ENCODE results near the gene TMEM126B.

Gene TMEM126B

DNA sequence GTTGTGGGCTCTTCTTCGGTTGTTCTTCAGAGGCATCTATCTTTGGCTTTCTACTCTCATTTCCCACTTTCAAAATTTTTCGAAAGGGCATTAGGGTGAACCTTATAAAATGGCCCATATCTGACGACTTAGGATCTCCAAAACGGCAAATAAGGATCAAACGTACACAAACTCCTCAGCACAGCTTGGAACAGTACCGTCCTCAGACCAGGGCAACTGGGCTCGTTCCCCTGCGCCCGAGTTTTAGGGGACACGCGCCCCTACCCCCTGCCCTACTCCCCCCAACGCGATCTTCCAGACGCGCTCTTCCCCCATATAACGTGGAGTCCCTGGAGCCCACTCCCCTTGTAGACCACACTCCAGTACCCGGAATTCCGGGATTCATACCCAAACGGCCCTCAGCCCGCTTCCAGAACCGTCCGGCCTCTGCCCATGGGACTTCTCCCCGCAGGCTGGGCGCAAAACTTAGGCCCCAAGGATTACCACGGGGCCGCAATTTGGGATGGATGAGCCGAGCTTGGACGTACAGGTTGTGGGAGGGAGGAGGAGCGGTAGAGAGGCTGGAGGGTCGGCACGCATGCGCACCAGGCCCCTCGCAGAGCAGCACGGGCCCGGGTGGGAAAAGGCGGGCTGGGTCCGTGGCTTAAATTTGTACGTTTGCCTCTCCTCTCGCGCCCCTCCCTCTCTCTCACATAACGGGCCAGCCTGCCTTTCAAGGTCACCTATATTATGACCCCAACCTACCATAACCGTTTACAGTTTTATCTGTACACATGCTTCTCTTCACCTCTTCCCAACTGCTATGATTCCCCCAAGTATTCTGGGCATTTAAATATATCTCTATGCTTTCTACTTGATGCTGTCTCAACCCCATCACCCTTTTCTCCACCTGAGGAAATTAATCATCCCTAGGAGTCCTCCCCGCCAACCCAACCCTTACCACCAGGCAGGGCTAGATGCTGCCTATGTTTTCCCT lies 54.2 kb downstream of the TMEM126B start:
- in situ Hi-C loops (cut with MboI; ENCODE audit: low sequenced_read_pairs), result no loop called here

DNA sequence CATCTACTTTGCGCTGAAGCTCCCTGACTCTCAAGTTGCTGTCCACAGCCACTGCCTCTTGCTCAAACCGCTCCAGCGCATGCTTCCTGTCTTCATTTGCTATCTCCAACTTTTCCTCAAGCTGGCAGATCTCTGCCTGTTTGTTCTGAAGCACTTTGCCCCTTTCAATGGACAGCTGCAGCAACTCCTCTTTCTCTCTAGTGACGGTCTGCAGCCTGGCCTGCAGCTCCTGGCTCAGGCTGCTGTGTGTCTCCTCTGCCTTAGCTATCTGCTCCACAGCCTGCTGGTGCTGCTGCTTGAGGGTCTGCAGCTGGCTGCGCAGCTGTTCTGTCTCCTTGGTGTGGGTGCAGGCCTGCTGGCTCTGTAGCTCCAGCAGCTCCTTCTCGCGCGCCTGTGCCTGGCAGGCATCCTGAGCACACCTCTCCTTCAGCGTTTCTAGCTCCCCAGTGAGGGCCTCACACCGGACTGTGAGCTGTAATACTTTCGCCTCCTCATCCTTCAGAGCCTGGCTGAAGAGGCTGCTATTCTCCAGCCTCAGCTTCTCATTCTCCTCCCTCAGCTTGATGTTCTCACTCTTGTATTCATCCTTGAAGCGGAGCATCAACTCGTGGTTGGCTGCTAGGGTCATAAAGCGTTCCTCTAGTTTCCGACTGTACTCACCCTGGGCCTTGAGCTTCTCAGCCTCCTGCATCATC lies 56.9 kb downstream of the TMEM126B start:
- in situ Hi-C loops (cut with MboI; ENCODE audit: low sequenced_read_pairs), result no loop called here

DNA sequence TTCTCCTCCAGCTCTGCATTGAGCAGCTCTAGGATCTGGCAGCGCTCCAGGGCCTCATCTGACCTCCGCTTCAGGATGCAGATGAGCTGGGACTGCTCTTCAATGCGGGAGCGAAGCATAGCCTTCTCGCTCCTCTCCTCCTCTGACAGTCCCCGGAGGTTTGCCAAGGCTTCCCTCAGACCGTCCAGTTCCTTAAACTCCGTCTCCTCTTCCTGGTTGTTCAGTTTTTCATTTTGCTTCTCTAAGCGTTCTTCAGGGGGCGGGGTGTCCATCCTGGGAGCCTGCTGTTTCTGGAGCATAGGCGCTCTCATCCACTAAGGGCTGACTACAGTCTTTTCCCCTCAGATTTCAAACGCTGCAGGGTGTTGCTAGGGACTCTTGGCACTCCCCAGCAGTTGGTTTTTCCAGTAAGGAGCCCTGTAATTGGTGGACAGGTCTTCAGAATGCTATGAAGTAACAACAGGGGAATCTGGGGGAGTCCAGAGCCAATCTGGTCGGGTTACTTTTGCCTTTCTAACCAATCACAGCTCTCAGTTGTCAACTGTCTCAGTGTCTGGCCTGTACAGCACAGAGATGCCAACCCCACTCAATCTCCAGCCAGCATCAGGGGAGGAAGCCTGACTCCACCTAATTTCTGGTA lies 57.5 kb downstream of the TMEM126B start, which contains the start of gene CCDC89:
Gene CCDC89, minus strand, starts transcription at position 376 of the 640 bp plus-strand sequence. Its CDS starts 65 bp downstream, at position 311.
- in situ Hi-C loops (cut with MboI; ENCODE audit: low sequenced_read_pairs), result no loop called here

Data from HL-60/S4 treated with phorbol 12-myristate 13-acetate at 8.2 ng/mL for 4 days and 3 days (cell line).